A673 (cell line): ENCODE measurements around the gene EPAS1. TPM values are rescaled to one million over a fixed set of nuclear protein-coding genes. Genes with fewer than 3 reads are reported as not detected.

Experiments used
- BruUV-seq: library from RNA; stranded (reverse); fragments of 400-500 nt; replicated peaks from 2 replicates; lab custom pipeline; 2021; lab: Mats Ljungman, UMichigan
- CTCF ChIA-PET: fragments of 300-600 bp; sonication (Branson Sonifier 250); formaldehyde crosslinking; loops from one replicate; lab custom pipeline; 2022; ENCODE audit warnings: antibody characterized with exemption; lab: Charles Lee
- POLR2A ChIA-PET: fragments of 300-600 bp; sonication (Branson Sonifier 250); formaldehyde crosslinking; loops from one replicate; lab custom pipeline; 2022; ENCODE audit warnings: antibody characterized with exemption; ENCODE audit not compliant: low non-redundant PET; lab: Charles Lee
- DNase-seq: peaks from one replicate; pipeline ENCODE4 v3.0.0-alpha.2; 2015; ENCODE audit warnings: low spot score
- H3K27ac ChIP-seq: fragments of 200-600 bp; sonication (generic); 2 replicates; pipeline ENCODE4 v1.5.1; 2016; ENCODE audit warnings: mixed run types, low read depth, mild to moderate bottlenecking, mixed read lengths, antibody characterized with exemption, low read length; ENCODE audit not compliant: poor library complexity, severe bottlenecking
- H3K27me3 ChIP-seq: fragments of 200-600 bp; sonication (generic); replicated peaks from 2 replicates; pipeline ENCODE4 v1.6.1; 2017; ENCODE audit warnings: mixed run types, low read depth, mild to moderate bottlenecking, mixed read lengths, antibody characterized with exemption, low read length; ENCODE audit not compliant: insufficient read depth, poor library complexity
- H3K36me3 ChIP-seq: fragments of 200-600 bp; sonication (generic); 2 replicates; pipeline ENCODE4 v1.6.1; 2016; ENCODE audit warnings: mixed run types, mild to moderate bottlenecking, mixed read lengths, antibody characterized with exemption, low read length; ENCODE audit not compliant: insufficient read depth, poor library complexity, severe bottlenecking
- H3K4me1 ChIP-seq: fragments of 200-600 bp; sonication (generic); 2 replicates; pipeline ENCODE4 v1.6.1; 2017; ENCODE audit warnings: mixed run types, mild to moderate bottlenecking, mixed read lengths, antibody characterized with exemption, low read length; ENCODE audit not compliant: insufficient read depth, poor library complexity, severe bottlenecking
- H3K4me3 ChIP-seq: fragments of 200-600 bp; sonication (generic); 2 replicates; pipeline ENCODE4 v1.5.1; 2016; ENCODE audit warnings: low read depth, mixed run types, mild to moderate bottlenecking, mixed read lengths, low read length; ENCODE audit not compliant: poor library complexity, severe bottlenecking
- H3K9me3 ChIP-seq: fragments of 200-600 bp; sonication (generic); 2 replicates; pipeline ENCODE4 v1.6.1; 2016; ENCODE audit warnings: mixed run types, low read depth, mild to moderate bottlenecking, mixed read lengths, antibody characterized with exemption, low read length; ENCODE audit not compliant: poor library complexity, severe bottlenecking
- EZH2 ChIP-seq: fragments of 200-600 bp; sonication (generic); IDR thresholded peaks from 2 replicates; pipeline ENCODE4 v1.6.1; 2017; ENCODE audit warnings: borderline replicate concordance, low read depth, mild to moderate bottlenecking, mixed read lengths, antibody characterized with exemption, low read length; ENCODE audit not compliant: poor library complexity, severe bottlenecking
- intact Hi-C: fragments of 100-400 bp; cut with micrococcal nuclease; formaldehyde crosslinking; loops from one replicate; pipeline ENCODE4 v1.10.0; 2022; ENCODE audit not compliant: unreplicated experiment
- total RNA-seq: library from RNA; stranded (reverse); gene quantifications from 2 replicates; pipeline ENCODE4 v1.2.3, GENCODE V29; 2021
- TF ChIP-seq, protein P1 (sequence below): fragments of 300-800, 200-600 bp; sonication (generic); conservative IDR thresholded peaks from 2 replicates; pipeline ENCODE4 v1.5.1; 2017; ENCODE audit warnings: low read depth, mild to moderate bottlenecking, antibody characterized with exemption, low read length, moderate library complexity, mixed read lengths

EPAS1 gene
- total RNA-seq, 1 experiment from 2014 or later: 0.41 TPM

DNA sequence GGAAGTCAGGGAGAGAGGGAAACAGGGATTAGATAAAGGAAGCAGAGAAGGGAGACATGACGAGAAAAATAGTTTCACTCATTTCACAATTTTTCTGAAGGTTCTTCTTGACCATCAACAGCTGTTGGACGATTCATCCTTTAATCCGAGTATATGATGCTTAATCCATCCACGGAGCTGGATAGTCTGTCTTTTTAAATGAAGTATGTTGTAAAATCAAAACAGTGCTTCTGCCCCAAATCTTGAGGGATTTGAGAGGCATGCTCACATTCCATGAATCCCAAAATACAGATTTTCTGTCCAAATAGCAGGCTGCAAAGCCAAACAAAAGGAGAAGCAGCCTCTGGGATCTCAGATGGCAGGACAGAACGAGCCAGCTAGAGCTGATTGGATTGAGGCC, 47.5 kb downstream of the EPAS1 start:
- no peak for DNase-seq
- H3K4me3 ChIP-seq: no peak overlapping the region
- no peak overlapping the region for H3K27ac ChIP-seq
- no TSS peak for BruUV-seq
- H3K27me3 ChIP-seq: peaks cover 8% of the 10 kb centered on the region
- TF ChIP-seq, protein P1, sequence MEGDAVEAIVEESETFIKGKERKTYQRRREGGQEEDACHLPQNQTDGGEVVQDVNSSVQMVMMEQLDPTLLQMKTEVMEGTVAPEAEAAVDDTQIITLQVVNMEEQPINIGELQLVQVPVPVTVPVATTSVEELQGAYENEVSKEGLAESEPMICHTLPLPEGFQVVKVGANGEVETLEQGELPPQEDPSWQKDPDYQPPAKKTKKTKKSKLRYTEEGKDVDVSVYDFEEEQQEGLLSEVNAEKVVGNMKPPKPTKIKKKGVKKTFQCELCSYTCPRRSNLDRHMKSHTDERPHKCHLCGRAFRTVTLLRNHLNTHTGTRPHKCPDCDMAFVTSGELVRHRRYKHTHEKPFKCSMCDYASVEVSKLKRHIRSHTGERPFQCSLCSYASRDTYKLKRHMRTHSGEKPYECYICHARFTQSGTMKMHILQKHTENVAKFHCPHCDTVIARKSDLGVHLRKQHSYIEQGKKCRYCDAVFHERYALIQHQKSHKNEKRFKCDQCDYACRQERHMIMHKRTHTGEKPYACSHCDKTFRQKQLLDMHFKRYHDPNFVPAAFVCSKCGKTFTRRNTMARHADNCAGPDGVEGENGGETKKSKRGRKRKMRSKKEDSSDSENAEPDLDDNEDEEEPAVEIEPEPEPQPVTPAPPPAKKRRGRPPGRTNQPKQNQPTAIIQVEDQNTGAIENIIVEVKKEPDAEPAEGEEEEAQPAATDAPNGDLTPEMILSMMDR: no peak
- TF ChIP-seq EZH2: no peak
- H3K36me3 ChIP-seq: no peaks in the 10 kb centered on the region
- intact Hi-C loops: no loop called here
- POLR2A ChIA-PET: no interaction called here
- no peaks in the 10 kb centered on the region for H3K9me3 ChIP-seq
- CTCF ChIA-PET: no interaction called here
- no peaks in the 10 kb centered on the region for H3K4me1 ChIP-seq

DNA sequence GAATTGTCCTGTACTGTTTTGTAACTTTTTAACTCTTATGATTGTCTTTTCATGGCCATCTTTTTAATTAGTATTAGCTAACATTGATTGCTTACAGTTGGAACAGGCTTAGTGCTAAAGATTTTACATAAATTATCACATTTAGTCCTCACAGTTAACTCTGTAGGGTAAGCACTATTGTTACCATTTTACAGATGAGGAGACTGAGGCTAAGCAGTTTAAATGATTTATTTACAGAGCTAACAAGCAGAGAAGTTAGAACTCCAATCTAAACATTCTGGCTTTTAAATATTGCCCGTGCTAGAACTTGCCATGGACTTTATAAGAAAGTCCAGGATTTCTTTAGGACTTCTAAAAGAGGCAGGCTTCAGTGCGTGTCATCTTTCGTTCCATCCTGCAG, 48.6 kb downstream of the EPAS1 start:
- no peak overlapping the region for H3K4me3 ChIP-seq
- BruUV-seq: no TSS peak
- no peak for TF ChIP-seq EZH2
- TF ChIP-seq, protein P1: no peak
- DNase-seq: no peak
- no peaks in the 10 kb centered on the region for H3K9me3 ChIP-seq
- no peak overlapping the region for H3K27ac ChIP-seq
- H3K4me1 ChIP-seq: no peaks in the 10 kb centered on the region
- H3K36me3 ChIP-seq: no peaks in the 10 kb centered on the region
- ChIA-PET POLR2A (no interaction called here), CTCF (no interaction called here)
- peaks cover 8% of the 10 kb centered on the region for H3K27me3 ChIP-seq
- intact Hi-C loops: no loop called here

DNA sequence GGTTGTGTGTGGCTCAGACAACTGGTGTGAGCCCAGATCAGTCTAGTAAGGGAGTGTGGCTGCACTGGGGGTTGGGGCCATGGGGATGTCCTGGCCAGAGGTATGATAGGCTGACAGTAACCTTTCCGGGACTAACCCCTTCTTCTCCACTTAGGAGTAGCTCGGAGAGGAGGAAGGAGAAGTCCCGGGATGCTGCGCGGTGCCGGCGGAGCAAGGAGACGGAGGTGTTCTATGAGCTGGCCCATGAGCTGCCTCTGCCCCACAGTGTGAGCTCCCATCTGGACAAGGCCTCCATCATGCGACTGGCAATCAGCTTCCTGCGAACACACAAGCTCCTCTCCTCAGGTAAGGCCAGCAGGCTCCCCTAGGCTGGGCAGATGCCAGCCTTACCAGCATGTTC, 49.5 kb downstream of the EPAS1 start:
- no TSS peak for BruUV-seq
- H3K9me3 ChIP-seq: no peaks in the 10 kb centered on the region
- no peak for DNase-seq
- peaks cover 8% of the 10 kb centered on the region for H3K27me3 ChIP-seq
- TF ChIP-seq, protein P1: no peak
- no peak for TF ChIP-seq EZH2
- H3K36me3 ChIP-seq: no peaks in the 10 kb centered on the region
- intact Hi-C loops: no loop called here
- POLR2A ChIA-PET: no interaction called here
- H3K4me3 ChIP-seq: no peak overlapping the region
- CTCF ChIA-PET: no interaction called here
- no peak overlapping the region for H3K27ac ChIP-seq
- no peaks in the 10 kb centered on the region for H3K4me1 ChIP-seq
